ENCODE measurements around the gene PPIL4. TPM values are rescaled to one million over a fixed set of nuclear protein-coding genes. Genes with fewer than 3 reads are reported as not detected.
"Not testable (repeated sequence)": the region's sequence is repeated elsewhere in the genome, so short reads cannot be mapped to it uniquely, and the experiment has no call there.

Gene PPIL4
- total RNA-seq, 2 donors from 2014 or later, result 25.1 to 26.2 TPM

DNA sequence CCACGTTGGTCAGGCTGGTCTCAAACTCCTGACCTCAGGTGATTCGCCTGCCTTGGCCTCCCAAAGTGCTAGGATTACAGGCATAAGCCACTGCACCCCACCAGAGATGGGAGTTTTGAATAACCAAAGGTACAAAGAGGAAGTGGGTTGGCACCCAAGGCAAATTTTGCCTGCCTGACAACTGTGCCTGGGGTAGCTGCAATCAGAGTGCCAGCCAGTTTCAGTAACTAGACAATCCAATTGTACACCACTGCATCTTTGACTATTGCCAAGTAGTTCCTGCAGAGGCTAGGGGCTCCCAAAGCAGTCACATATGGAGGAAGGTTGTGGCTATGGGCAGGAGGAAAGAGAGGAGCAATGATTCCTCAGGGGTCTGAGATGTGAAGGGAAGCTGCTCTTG, 77.7 kb downstream of the PPIL4 start:
- intact Hi-C loops (cut with DNase I), result no loop called here
- DNase-seq (ENCODE audit: low spot score), result peak; percentile 36

DNA sequence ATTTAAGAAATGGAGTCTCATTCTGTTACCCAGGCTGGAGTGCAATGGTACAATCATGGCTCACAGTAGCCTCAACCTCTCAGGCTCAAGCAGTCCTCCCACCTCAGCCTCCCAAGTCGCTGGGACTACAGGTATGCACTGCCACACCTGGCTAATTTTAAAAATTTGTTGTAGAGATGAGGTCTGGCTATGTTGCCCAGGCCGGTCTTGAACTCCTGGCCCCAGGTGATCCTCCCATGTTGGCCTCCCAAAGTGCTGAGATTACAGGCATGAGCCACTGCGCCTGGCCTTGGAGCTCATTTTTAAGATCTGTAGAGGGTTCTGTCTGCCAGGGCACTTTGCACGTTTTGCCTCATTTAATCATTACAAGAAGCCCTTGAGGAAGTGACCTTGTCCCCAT, 78.6 kb downstream of the PPIL4 start:
- intact Hi-C loops (cut with DNase I), result no loop called here
- DNase-seq (ENCODE audit: low spot score), result peak; percentile 53

DNA sequence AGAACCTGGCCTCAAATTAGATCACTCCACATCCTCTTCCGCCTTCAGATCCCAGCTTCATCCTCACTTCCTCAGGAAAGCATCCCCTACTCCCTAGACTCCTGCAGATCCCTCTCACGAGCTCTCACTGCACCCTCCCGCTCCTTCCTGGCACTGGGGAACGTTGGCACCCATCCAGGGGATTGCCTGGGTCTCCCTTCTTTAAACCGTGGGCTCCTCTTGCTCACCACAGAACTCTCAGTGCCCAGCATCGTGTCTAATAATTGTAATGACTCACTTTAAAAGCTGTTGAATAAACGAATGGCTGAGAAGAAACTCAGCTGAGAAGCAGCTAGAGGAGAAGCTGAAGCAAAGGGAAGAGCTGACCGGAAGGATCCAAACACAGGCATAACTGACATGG, 81.4 kb downstream of the PPIL4 start:
- no peak for DNase-seq (ENCODE audit: low spot score)
- intact Hi-C loops (cut with DNase I), result no loop called here

DNA sequence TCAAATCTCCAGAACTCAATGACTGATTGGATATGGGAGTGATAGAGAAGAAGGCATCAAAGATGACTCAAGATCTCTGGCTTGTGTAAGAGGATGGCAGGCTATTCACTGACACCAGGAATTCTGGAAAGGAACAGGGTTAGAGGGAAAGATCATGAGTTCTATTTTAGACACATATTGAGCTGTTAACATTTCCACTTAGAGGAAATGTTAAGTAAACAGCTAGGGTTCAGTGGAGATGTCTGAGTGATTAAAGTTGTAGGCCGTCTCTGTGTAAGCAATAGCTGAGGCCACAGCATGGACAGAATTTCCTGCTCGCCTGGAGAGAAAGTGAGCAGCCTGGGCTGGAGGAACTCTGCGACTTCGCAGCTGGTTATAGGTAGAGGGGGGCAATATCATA, 82.1 kb downstream of the PPIL4 start:
- intact Hi-C loops (cut with DNase I), result loop anchor here in 1 of 2 donors (1.0 kb wide), 1 partner anchor 27 kb away; no protein-coding TSS in a partner anchor

DNA sequence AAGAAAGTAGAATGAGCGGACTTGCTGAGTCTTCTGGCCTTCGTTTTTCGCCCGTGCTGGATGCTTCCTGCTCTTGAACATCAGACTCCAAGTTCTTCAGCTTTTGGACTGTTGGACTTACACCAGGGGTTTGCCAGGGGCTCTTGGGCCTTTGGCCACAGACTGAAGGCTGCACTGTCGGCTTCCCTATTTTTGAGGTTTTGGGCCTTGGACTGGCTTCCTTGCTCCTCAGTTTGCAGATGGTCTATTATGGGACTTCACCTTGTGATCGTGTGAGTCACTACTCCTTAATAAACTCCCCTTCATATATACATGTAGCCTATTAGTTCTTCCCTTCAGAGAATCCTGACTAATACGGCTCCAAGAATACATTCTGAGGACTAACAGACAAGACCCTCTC, 83.1 kb downstream of the PPIL4 start:
- intact Hi-C loops (cut with DNase I), result loop anchor here in 1 of 2 donors (1.0 kb wide), 1 partner anchor 26 kb away; no protein-coding TSS in a partner anchor
- DNase-seq (ENCODE audit: low spot score), result peak; percentile 34

More for the DNA sequence above, 82.1 kb downstream of the PPIL4 start:
- no peak for DNase-seq (ENCODE audit: low spot score)

DNA sequence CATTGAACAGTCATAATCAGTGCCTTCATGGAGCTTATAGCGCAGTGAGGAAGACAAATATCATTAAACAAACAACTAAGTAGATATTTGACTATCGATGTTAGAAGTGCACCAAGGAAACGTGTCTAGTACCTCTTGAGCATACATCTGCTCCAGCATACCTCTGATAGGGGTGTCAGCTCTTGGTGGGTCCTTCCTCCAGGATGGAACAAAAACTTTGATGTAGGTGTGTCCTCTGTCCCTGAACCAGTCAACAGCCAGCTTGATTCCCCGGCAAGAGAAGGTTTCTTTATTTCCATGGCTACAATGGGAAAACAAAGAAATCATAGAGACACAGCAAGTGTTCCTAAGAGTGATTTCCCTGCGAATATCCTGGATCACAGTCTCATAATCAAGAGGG, 84.2 kb downstream of the PPIL4 start:
- DNase-seq (ENCODE audit: low spot score), result no peak

DNA sequence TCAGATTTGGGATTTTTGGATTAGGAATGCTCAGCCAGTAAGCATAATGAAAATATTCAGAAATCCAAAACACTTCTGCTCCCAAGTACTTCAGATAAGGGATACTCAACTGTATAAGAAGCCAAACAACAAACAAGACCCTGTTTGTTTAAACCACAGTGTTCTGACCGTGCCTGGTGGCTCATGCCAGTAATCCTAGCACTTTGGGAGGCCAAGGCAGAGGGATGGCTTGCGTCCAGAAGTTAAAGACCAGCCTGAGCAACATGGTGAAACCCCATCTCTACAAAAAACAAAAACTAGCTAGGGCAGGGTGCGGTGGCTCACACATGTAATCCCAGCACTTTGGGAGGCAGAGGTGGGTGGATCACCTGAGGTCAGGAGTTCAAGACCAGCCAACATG, 85.6 kb downstream of the PPIL4 start:
- peak; percentile 6 for DNase-seq (ENCODE audit: low spot score)
- intact Hi-C loops (cut with DNase I), result not testable (repeated sequence)

More for the DNA sequence above, 84.2 kb downstream of the PPIL4 start:
- intact Hi-C loops (cut with DNase I), result no loop called here

DNA sequence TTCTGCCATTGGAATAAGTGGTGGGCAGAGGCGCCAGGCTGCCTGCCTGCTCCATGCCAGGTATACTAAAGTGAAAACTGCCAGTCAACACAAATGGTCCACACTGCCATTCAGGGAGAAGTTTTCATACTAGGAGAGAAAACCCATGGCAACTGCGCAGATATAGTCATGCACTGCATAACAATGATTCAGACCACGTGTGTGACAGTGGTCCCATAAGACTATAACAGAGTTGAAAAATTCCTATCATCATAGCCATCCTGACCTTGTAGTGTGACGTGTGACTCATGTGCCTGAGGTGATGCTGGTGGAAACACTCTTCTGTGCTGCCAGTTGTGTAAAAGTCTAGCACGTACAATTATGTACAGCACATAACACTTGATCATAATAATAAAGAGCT, 86.1 kb downstream of the PPIL4 start:
- DNase-seq (ENCODE audit: low spot score), result peak; percentile 34
- intact Hi-C loops (cut with DNase I), result loop anchor here in 1 of 2 donors (2.0 kb wide), 1 partner anchor 21 kb away; no protein-coding TSS in a partner anchor

DNA sequence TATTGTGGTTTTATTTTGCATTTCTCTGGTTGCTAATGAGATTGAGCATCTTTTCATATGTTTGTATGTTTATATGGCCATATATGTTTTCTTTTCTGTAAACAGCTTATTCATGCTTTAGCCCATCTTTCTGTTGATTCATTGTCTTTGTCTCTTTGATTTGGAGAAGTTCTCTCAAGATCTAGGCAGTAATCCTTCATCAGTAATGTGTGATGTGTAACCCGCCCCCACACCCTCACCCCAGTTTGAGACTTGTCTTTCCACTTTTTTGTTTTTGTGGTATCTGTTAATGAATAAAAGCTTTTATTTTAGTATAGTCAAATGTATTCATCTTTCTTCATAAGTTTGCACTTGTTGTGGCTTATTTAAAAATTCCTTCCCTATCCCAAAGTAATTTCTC, 87.0 kb downstream of the PPIL4 start:
- intact Hi-C loops (cut with DNase I), result loop anchor here in 1 of 2 donors (2.0 kb wide), 1 partner anchor 20 kb away; no protein-coding TSS in a partner anchor
- peak; percentile 5 for DNase-seq (ENCODE audit: low spot score)

DNA sequence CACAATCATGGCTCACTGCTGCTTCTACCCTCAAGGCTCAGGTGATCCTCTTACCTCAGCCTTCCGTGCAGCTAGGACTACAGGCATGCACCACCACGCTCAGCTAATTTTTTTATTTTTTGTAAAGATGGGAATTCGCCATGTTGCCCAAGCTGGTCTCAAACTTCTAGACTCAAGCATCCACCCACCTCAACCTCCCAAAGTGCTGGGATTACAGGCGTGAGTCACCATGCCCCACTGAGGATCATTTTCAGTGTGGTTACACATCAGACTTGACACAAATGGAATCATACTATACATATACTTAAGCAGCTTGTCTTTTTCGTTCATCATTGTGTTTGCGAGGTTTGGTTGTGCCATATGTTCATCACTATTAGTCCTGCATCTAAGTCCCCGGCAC, 87.6 kb downstream of the PPIL4 start:
- DNase-seq (ENCODE audit: low spot score), result peak; percentile 6
- intact Hi-C loops (cut with DNase I), result loop anchor here in 1 of 2 donors (2.0 kb wide), 1 partner anchor 19 kb away; no protein-coding TSS in a partner anchor

DNA sequence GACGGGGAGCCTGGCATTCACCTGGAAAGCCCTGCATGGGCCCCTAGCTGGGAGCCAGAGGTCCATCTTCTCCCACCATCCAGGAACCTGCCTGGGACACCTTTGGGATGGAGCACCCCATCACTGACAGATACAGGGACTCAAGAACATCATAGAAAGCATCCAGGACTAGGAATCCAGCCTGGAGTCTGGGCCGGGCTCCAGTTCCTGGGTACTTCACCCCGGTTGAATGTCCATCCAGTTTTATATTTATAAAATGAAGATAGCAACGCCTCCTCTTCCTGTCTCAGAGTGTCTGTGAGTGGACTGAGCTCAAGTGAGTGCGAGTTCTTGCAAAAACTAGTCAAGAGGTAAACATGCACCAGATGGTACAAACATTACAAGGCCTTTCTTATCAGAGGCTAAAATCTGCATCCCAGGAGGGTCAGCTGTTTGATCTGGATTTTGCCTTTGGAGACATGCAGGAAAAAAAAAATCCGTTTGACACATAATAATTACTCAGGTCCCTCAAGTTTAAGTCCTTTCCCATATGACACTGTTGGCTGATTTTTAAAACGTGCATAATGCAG, 88.4 kb downstream of the PPIL4 start:
- peak; percentile 47 for DNase-seq (ENCODE audit: low spot score)
- intact Hi-C loops (cut with DNase I), result no loop called here

DNA sequence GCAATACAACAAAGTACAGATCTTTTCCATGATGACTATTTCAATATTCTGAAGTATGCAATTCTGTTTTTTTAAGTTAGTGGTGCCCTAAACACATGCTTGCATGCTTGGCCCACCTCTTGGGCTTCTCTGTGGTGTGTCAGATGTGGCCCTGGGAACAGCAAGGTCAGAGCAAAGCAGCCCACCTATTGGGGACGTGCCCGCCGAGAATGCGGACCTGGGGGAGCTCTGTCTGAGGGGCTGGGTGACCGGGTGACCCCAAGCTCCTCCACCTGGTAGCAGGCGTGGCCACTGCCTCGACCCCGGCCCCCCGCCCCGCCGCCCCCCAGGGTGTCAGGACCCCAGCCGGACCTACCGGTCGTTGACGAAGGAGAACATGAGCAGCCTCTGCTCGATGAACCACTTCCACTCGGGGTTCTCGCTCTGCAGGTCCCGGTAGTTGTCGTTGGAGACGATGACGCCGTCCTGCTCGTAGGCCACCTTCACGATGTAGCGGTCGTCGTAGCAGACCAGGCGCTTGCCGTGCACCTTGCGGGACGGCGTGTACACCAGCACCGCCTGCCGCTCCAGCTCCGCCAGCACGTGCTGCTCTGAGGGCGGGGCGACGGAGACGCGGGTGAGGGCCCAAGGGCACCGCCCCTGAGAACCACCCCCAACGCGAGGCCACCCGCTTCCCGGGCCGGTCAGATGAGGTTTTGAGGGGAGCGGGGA, 89.4 kb downstream of the PPIL4 start:
- intact Hi-C loops (cut with DNase I), result no loop called here
- DNase-seq (ENCODE audit: low spot score), result peak; percentile 75

DNA sequence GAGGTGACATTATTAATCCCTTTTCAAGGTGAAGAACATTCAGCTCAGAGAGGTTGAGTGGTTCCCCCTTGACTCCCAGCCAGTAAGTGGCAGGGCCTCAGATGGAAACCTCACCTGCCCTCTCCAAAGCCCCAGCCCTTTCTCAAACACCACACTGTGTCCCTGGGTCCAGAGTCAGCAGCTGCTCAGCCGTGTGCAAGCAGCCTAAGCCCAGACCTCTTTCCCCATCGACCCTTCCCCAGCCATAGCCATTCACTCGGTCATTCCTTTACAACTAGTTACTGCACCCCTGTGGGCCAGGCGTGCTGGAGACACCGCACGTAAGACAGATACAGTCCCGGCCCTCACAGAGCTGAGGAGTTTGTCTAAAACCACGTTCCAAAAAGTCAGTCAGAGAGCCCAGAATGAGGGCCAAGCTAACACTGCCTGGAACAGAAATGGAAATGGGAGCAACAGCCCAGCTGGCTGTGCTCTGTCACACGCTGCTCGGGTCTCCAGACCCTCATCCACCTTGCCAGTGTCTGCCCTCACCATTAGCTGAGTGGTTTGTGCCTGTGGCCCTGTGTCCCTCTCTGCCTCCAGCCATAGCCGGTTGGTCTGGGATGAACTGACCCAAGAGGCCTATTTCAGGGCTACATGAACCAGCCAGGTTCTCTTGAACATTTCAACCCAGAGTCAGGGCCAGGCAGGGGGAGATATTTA, 90.7 kb downstream of the PPIL4 start:
- intact Hi-C loops (cut with DNase I), result no loop called here
- DNase-seq (ENCODE audit: low spot score), result peak; percentile 78

Other genes starting within 250 kb of the PPIL4 start
- 10 to 100 TPM; 52.3 to 73.2 TPM for gene TAB2, start 228.3 kb downstream of the PPIL4 start, total RNA-seq
- 1 to 10 TPM in 1 of 2 donors, under 1 TPM in 1; 0.88 to 1.8 TPM for gene SUMO4, start 145.8 kb downstream of the PPIL4 start, total RNA-seq
- 1 to 10 TPM; 1.8 to 2.2 TPM for gene ZC3H12D, start 61.0 kb downstream of the PPIL4 start, total RNA-seq
- 10 to 100 TPM; 62.4 to 63.3 TPM for gene GINM1, start 20.3 kb upstream of the PPIL4 start, total RNA-seq
- gene KATNA1, start 102.7 kb upstream of the PPIL4 start, total RNA-seq, result 10 to 100 TPM; 11.5 to 16.3 TPM
- gene LATS1, start 172.1 kb upstream of the PPIL4 start, total RNA-seq, result 10 to 100 TPM; 31.1 to 32.8 TPM
- gene NUP43, start 200.5 kb upstream of the PPIL4 start, total RNA-seq, result 10 to 100 TPM; 24.8 to 29.0 TPM
- 10 to 100 TPM; 50.4 to 69.9 TPM for gene PCMT1, start 203.7 kb upstream of the PPIL4 start, total RNA-seq